AG08396 (cell line): ENCODE measurements around the gene NELFB.
A peak's percentile ranks its signal among the peaks of the same experiment; 100 is the strongest.

Experiments
- DNase-seq: peaks from one replicate; pipeline ENCODE4 v3.0.0; 2012; ENCODE audit warnings: low spot score, mixed read lengths

NELFB gene

GRCh38 chr9:137268538-137269201, 13.5 kb downstream of the NELFB start:
- DNase-seq = no peak

- peak; percentile 88 for DNase-seq
Measured at GRCh38 chr9:137269231-137269772, 14.2 kb downstream of the NELFB start.

GRCh38 chr9:137270929-137271695, 16.0 kb downstream of the NELFB start:
- no peak for DNase-seq

- DNase-seq = no peak
Measured at GRCh38 chr9:137271696-137272076, 16.6 kb downstream of the NELFB start.

- no peak for DNase-seq
Measured at GRCh38 chr9:137272241-137273094, 17.3 kb downstream of the NELFB start.

- DNase-seq = no peak
Measured at GRCh38 chr9:137273095-137273490, 18.0 kb downstream of the NELFB start.

- DNase-seq = no peak
Measured at GRCh38 chr9:137273611-137274320, 18.6 kb downstream of the NELFB start.

GRCh38 chr9:137275203-137275587, 20.1 kb downstream of the NELFB start:
- DNase-seq = no peak

GRCh38 chr9:137275588-137276472, 20.7 kb downstream of the NELFB start:
- no peak for DNase-seq

GRCh38 chr9:137276473-137277328, 21.6 kb downstream of the NELFB start:
- peak; percentile 84 for DNase-seq

- peak; percentile 93 for DNase-seq
Measured at GRCh38 chr9:137277329-137278041, 22.4 kb downstream of the NELFB start, which contains the start of gene TOR4A. TSS of gene TOR4A (plus strand) at chr9:137277726. CDS start at chr9:137278690, 964 bp downstream.

- DNase-seq = peak; percentile 46
Measured at GRCh38 chr9:137278061-137278701, 23.1 kb downstream of the NELFB start.

- DNase-seq = no peak
Measured at GRCh38 chr9:137278721-137279711, 23.9 kb downstream of the NELFB start.

GRCh38 chr9:137279741-137280473, 24.8 kb downstream of the NELFB start:
- no peak for DNase-seq

GRCh38 chr9:137280474-137281344, 25.6 kb downstream of the NELFB start:
- no peak for DNase-seq
